ENCODE data around the gene SGTA.

- no peak for TF ChIP-seq CTCF (IDR thresholded peaks at IDR 0.05)
- TF ChIP-seq POLR2A (IDR thresholded peaks at IDR 0.05): no peak
These were observed 25.9 kb downstream of the SGTA start for GRCh38 chr19:2756921-2757881.

Measured in transverse colon (tissue), 3 donors.